ENCODE data around the gene TTYH2.

DNA sequence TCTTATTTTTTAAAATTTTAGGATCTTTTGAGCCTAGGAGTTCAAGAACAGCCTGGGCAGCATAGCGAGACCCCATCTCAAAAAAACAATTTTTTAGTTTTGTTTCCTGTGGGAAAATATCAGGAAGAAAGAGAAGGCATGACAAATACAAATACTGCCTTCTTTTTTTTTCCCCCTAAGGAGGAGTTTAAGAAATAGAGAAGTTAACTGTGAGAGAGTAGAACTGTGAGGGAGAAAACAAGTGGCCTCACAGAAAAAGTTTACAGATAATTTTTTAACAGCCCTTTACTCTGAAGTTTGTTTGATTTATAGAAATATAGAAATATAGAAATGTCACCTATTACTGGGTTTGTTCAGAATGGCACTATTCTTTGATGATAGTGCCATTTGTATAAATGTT is 21.1 kb downstream of the TTYH2 start:
- TF ChIP-seq, protein P1, sequence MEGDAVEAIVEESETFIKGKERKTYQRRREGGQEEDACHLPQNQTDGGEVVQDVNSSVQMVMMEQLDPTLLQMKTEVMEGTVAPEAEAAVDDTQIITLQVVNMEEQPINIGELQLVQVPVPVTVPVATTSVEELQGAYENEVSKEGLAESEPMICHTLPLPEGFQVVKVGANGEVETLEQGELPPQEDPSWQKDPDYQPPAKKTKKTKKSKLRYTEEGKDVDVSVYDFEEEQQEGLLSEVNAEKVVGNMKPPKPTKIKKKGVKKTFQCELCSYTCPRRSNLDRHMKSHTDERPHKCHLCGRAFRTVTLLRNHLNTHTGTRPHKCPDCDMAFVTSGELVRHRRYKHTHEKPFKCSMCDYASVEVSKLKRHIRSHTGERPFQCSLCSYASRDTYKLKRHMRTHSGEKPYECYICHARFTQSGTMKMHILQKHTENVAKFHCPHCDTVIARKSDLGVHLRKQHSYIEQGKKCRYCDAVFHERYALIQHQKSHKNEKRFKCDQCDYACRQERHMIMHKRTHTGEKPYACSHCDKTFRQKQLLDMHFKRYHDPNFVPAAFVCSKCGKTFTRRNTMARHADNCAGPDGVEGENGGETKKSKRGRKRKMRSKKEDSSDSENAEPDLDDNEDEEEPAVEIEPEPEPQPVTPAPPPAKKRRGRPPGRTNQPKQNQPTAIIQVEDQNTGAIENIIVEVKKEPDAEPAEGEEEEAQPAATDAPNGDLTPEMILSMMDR (IDR thresholded peaks at IDR 0.05) = no peak
- TF ChIP-seq EZH2 (IDR thresholded peaks at IDR 0.05; ENCODE audit: borderline replicate concordance, insufficient read depth, low read depth, low read length, poor library complexity, severe bottlenecking) = no peak
